GM12878 (cell line): Measurements from ENCODE around the gene CFAP99. TPM values are rescaled to one million over a fixed set of nuclear protein-coding genes. Genes with fewer than 3 reads are reported as not detected.
A peak's percentile ranks its signal among the peaks of the same experiment; 100 is the strongest.

ENCODE experiments used
- ATAC-seq: fragments of 200-7000 bp; cut with Tn5 transposase; 3 replicates; pipeline ENCODE4 v1.9.1; 2020; ENCODE audit warnings: mild to moderate bottlenecking, moderate library complexity
- BruUV-seq: library from RNA; stranded (reverse); fragments of 400-500 nt; replicated peaks from 2 replicates; lab custom pipeline; 2021; lab: Mats Ljungman, UMichigan
- CTCF ChIA-PET: fragments of 300-600 bp; sonication (Branson Sonifier 250); formaldehyde crosslinking; extraction: SDS; loops from one replicate; lab custom pipeline; 2021; ENCODE audit warnings: inconsistent platforms; lab: Yijun Ruan, JAX
- POLR2A ChIA-PET: fragments of 350-600 bp; formaldehyde crosslinking; extraction: SDS; loops from one replicate; lab custom pipeline; 2021; ENCODE audit warnings: inconsistent platforms; lab: Charles Lee
- RAD21 ChIA-PET: fragments of 300-600 bp; sonication (Branson Sonifier 250); formaldehyde crosslinking; loops from one replicate; lab custom pipeline; 2023; ENCODE audit warnings: antibody characterized with exemption; ENCODE audit not compliant: unreplicated experiment; lab: Charles Lee
- SMC1A ChIA-PET: fragments of 300-600 bp; sonication (Branson Sonifier 250); formaldehyde crosslinking; loops from one replicate; lab custom pipeline; 2023; ENCODE audit not compliant: unreplicated experiment, uncharacterized antibody; lab: Charles Lee
- DNase-seq: peaks from one replicate; pipeline ENCODE4 v3.0.0-alpha.2; 2011; ENCODE audit warnings: low read depth, low spot score
- FAIRE-seq: peaks from 3 replicates; lab custom pipeline; 2011; peaks lifted over from hg19 to GRCh38; lab: Jason Lieb, UNC
- H2AFZ ChIP-seq: 2 replicates; pipeline ENCODE4 v1.6.0; 2011; ENCODE audit warnings: low read depth, low read length, control low read depth; ENCODE audit not compliant: control insufficient read depth
- H3K27ac ChIP-seq: 2 replicates; pipeline ENCODE4 v1.5.1; 2011; ENCODE audit warnings: control low read depth; ENCODE audit not compliant: control insufficient read depth, insufficient read depth
- H3K27me3 ChIP-seq, 2 experiments: replicated peaks in 1 of 2; 2 replicates each; pipeline versions ENCODE4 v1.6.0 to v1.6.1; 2011; ENCODE audit warnings: low read length in 1 of 2; ENCODE audit not compliant: control insufficient read depth in 2 of 2, insufficient read depth in 2 of 2
- H3K36me3 ChIP-seq, 2 experiments: 2 replicates each; pipeline ENCODE4 v1.5.1; 2011; ENCODE audit warnings: low read length in 1 of 2; ENCODE audit not compliant: control insufficient read depth in 2 of 2, insufficient read depth in 2 of 2
- H3K4me1 ChIP-seq: 2 replicates; pipeline ENCODE4 v1.6.1; 2011; ENCODE audit warnings: mild to moderate bottlenecking, low read length, moderate library complexity, mixed read lengths; ENCODE audit not compliant: control insufficient read depth, insufficient read depth
- H3K4me2 ChIP-seq: 2 replicates; pipeline ENCODE4 v1.6.0; 2011; ENCODE audit warnings: control low read depth; ENCODE audit not compliant: control insufficient read depth, insufficient read depth
- H3K4me3 ChIP-seq: fragments of 200-600 bp; sonication (generic); 2 replicates; pipeline ENCODE4 v1.5.1; 2016
- H3K79me2 ChIP-seq: 2 replicates; pipeline ENCODE4 v1.6.0; 2011; ENCODE audit warnings: low read length; ENCODE audit not compliant: control insufficient read depth, insufficient read depth
- H3K9ac ChIP-seq: 2 replicates; pipeline ENCODE4 v1.8.0; 2011; ENCODE audit warnings: low read length, control low read depth, mixed read lengths; ENCODE audit not compliant: control insufficient read depth, insufficient read depth
- H3K9me3 ChIP-seq: replicated peaks from 3 replicates; pipeline ENCODE4 v1.5.1; 2011; ENCODE audit warnings: mild to moderate bottlenecking, low read length; ENCODE audit not compliant: control insufficient read depth, insufficient read depth
- H4K20me1 ChIP-seq: 2 replicates; pipeline ENCODE4 v1.6.0; 2011; ENCODE audit not compliant: control insufficient read depth, insufficient read depth
- ATF7 ChIP-seq: fragments of 450-650 bp; IDR thresholded peaks from 2 replicates; pipeline ENCODE4 v1.6.1; 2016; ENCODE audit warnings: low read depth, mild to moderate bottlenecking
- BACH1 ChIP-seq: fragments of 450-650 bp; IDR thresholded peaks from 2 replicates; pipeline ENCODE4 v1.6.1; 2017; ENCODE audit warnings: mild to moderate bottlenecking, borderline replicate concordance
- EGR1 ChIP-seq, 2 experiments: IDR thresholded peaks; 1 replicate in 1 of 2; 2 replicates in 1 of 2; pipeline ENCODE4 v1.6.1; 2011 to 2012; ENCODE audit warnings: low read depth in 2 of 2, low read length in 2 of 2, borderline replicate concordance in 1 of 2, mild to moderate bottlenecking in 1 of 2, moderate library complexity in 1 of 2
- GATAD2B ChIP-seq: fragments of 450-650 bp; conservative IDR thresholded peaks from 2 replicates; pipeline ENCODE4 v1.6.1; 2017; ENCODE audit warnings: low read depth, mild to moderate bottlenecking, moderate library complexity
- HDAC6 ChIP-seq: fragments of 200-600 bp; sonication (generic); IDR thresholded peaks from one replicate; pipeline ENCODE4 v1.8.0; 2017; ENCODE audit warnings: antibody characterized with exemption; ENCODE audit not compliant: unreplicated experiment
- LARP7 ChIP-seq: fragments of 450-650 bp; IDR thresholded peaks from 2 replicates; pipeline ENCODE4 v1.6.1; 2017; ENCODE audit warnings: mild to moderate bottlenecking
- MXI1 ChIP-seq: fragments of 150-350 bp; IDR thresholded peaks from 2 replicates; pipeline ENCODE4 v1.6.1; 2011; ENCODE audit warnings: low read depth, mild to moderate bottlenecking, inconsistent platforms, low read length, improper control_type of control experiment
- NR2F1 ChIP-seq: fragments of 450-650 bp; conservative IDR thresholded peaks from 2 replicates; pipeline ENCODE4 v1.6.1; 2017; ENCODE audit warnings: mild to moderate bottlenecking
- SIN3A ChIP-seq: IDR thresholded peaks from 2 replicates; pipeline ENCODE4 v1.6.1; 2012; ENCODE audit warnings: low read depth, low read length, improper control_type of control experiment
- WGBS: methylation state at CpG from one replicate; pipeline ENCODE4 v1.1.6; 2016; ENCODE audit warnings: low lambda C conversion rate; ENCODE audit not compliant: insufficient replicate concordance, insufficient coverage; ENCODE audit errors: missing lambda C conversion rate; 5-methylcytosine and 5-hydroxymethylcytosine counted together
- in situ Hi-C: fragments of 300-500 bp; cut with MboI; formaldehyde crosslinking; loops from 9 replicates; pipeline ENCODE4 v1.14.3; 2018; ENCODE audit warnings: mixed read lengths
- intact Hi-C: fragments of 100-400 bp; cut with micrococcal nuclease; formaldehyde crosslinking; loops from one replicate; pipeline ENCODE4 v1.14.2; 2022; ENCODE audit not compliant: unreplicated experiment
- polyA plus RNA-seq, 11 experiments: library from polyadenylated mRNA; depleted of rRNA in 4 of 11; unstranded in 6 of 11; stranded (reverse) in 5 of 11; fragments of >200 nt; fragmentation: Nextera tagmentation in 4 of 11; fragmentation: Illumina TruSeq in 1 of 11; extraction: Ambion mirVana in 4 of 11; extraction: Trizol in 1 of 11; gene quantifications; 1 replicate in 1 of 11; 2 replicates in 10 of 11; pipeline versions ENCODE4 v1.2.1 to v1.2.3, GENCODE V29; 2011 to 2016; ENCODE audit warnings: inconsistent platforms in 2 of 11, missing spikeins in 2 of 11, low read depth in 1 of 11
- total RNA-seq, 4 experiments: library from RNA; depleted of rRNA in 3 of 4; stranded (reverse); fragments of >200 nt in 3 of 4; fragmentation: Illumina TruSeq in 1 of 4; extraction: Trizol in 1 of 4; gene quantifications; 2 replicates each; pipeline versions ENCODE4 v1.2.1 to v1.2.3, GENCODE V29; 2013 to 2021
- TF ChIP-seq, protein P1 (sequence below): fragments of 450-650 bp; conservative IDR thresholded peaks from 2 replicates; pipeline ENCODE4 v1.6.1; 2017; ENCODE audit warnings: mild to moderate bottlenecking, moderate library complexity
- TF ChIP-seq, protein P2 (sequence below): fragments of 450-650 bp; IDR thresholded peaks from 2 replicates; pipeline ENCODE4 v1.6.1; 2017; ENCODE audit warnings: mild to moderate bottlenecking, moderate library complexity
- TF ChIP-seq, protein P3 (sequence below): fragments of 450-650 bp; IDR thresholded peaks from 2 replicates; pipeline ENCODE4 v1.6.1; 2017; ENCODE audit warnings: antibody characterized with exemption, mild to moderate bottlenecking, moderate library complexity

CFAP99 gene
- total and polyA plus RNA-seq, 10 of the 15 experiments (the other 5 are each of a cell fraction or from before 2014, with no cell fraction given), result not detected

DNA sequence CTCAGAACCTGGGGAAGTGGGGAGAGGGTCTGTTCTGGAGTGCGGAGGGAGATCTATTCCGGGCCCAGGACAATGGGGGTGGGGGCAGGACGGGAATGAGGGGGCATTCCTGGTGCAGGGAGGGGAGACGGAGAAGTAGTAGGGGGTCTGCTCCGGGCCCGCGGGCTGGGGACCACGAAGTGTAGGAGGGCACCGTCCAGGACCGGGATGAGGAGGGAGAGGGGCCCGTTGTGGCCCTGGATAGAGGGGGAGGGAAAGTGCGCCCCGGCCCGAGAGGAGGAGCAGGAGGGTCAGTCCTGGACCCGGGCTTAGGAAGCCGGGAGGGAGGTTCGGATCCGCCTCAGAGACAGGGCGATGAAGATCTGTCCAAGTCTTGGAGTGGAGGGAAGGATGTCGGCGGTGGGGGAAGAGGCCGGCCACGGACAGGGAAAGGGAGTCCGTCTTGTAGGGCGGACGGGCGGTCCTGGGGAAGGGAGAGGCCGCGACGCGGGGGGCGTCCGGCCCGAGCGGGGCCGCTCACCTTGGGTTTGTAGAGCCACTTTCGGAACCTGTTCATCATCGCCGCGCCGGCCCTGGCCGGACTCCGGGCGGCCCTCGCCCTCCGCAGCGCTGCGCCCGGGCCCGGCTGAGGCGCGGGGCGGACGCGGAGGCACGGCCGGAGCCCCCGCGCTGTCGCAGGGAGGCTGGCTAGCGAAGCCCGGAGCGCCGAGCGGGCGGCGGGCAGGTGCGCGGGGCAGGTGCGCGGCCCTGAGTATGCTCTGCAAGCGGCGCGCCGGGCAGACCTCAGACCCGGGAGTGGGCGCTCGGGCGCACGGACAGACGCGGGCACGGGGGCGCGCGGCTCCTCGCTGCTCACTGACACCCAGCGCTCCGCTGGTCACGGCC is 748 bp upstream of the CFAP99 start, which contains the start of gene ZFYVE28:
TSS of gene ZFYVE28 (minus strand) at position 881 of the 885 bp plus-strand sequence. CDS start at position 559, 322 bp downstream.
- Histone ChIP-seq H3K4me1 (peaks cover 32% of the 10 kb centered on the region), H2AFZ (peak within 1 kb of the TSS; percentile 61), H3K36me3 (no peaks in the 10 kb centered on the region), H3K9me3 (no peaks in the 10 kb centered on the region), H3K4me3 (peak within 1 kb of the TSS; percentile 67), H4K20me1 (no peaks in the 10 kb centered on the region), H3K9ac (no peak within 1 kb of the TSS; the same call in 1 of the 2 replicates), H3K27me3 (peaks cover 12 to 22% of the 10 kb centered on the region in 2 experiments), H3K27ac (no peak within 1 kb of the TSS), H3K79me2 (no peaks in the 10 kb centered on the region; the same call in 1 of the 2 replicates), H3K4me2 (peak within 1 kb of the TSS; percentile 90)
- in situ Hi-C loops (no loop called here), intact Hi-C loops (loop anchor here (5.0 to 10.0 kb wide), 2 partner anchors 119 to 543 kb away; partner anchors contain the start of genes FAM193A and NSD2)
- POLR2A ChIA-PET, result interaction anchor here (0.6 to 1.0 kb wide), 2 partner anchors 161 to 546 kb away, joined by 3 read pairs; no protein-coding TSS in a partner anchor
- no peak for FAIRE-seq
- CTCF ChIA-PET, result interaction anchor here (1.4 to 1.5 kb wide), 2 partner anchors 24 to 198 kb away, joined by 4 to 6 read pairs; no protein-coding TSS in a partner anchor
- DNase-seq, result no peak
- WGBS, result 2% methylated on average over 76 of the region's 90 CpGs
- RAD21 ChIA-PET, result interaction anchor here (1.0 to 1.6 kb wide), 4 partner anchors 25 to 198 kb away, joined by 3 to 7 read pairs (median 4); no protein-coding TSS in a partner anchor
- ATAC-seq, result peak; percentile 2
- TF ChIP-seq GATAD2B (peak; percentile 60; the same call in 1 of the 2 replicates), HDAC6 (peak; percentile 60), SIN3A (no peak), MXI1 (no peak), LARP7 (peak; percentile 78), EGR1 (IDR thresholded peaks at IDR 0.05; ENCODE audit: borderline replicate concordance in 1 of 2, low read depth in 2 of 2, low read length in 2 of 2) (peak in 1 of 2 experiments; percentile 3; a peak in 1 of 3 replicates), ATF7 (no peak), BACH1 (peak; percentile 39; the same call in 1 of the 2 replicates), NR2F1 (peak; percentile 38; the same call in 1 of the 2 replicates)
- TF ChIP-seq, protein P1, sequence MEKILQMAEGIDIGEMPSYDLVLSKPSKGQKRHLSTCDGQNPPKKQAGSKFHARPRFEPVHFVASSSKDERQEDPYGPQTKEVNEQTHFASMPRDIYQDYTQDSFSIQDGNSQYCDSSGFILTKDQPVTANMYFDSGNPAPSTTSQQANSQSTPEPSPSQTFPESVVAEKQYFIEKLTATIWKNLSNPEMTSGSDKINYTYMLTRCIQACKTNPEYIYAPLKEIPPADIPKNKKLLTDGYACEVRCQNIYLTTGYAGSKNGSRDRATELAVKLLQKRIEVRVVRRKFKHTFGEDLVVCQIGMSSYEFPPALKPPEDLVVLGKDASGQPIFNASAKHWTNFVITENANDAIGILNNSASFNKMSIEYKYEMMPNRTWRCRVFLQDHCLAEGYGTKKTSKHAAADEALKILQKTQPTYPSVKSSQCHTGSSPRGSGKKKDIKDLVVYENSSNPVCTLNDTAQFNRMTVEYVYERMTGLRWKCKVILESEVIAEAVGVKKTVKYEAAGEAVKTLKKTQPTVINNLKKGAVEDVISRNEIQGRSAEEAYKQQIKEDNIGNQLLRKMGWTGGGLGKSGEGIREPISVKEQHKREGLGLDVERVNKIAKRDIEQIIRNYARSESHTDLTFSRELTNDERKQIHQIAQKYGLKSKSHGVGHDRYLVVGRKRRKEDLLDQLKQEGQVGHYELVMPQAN, result peak; percentile 22; the same call in 1 of the 2 replicates
- TF ChIP-seq, protein P2, sequence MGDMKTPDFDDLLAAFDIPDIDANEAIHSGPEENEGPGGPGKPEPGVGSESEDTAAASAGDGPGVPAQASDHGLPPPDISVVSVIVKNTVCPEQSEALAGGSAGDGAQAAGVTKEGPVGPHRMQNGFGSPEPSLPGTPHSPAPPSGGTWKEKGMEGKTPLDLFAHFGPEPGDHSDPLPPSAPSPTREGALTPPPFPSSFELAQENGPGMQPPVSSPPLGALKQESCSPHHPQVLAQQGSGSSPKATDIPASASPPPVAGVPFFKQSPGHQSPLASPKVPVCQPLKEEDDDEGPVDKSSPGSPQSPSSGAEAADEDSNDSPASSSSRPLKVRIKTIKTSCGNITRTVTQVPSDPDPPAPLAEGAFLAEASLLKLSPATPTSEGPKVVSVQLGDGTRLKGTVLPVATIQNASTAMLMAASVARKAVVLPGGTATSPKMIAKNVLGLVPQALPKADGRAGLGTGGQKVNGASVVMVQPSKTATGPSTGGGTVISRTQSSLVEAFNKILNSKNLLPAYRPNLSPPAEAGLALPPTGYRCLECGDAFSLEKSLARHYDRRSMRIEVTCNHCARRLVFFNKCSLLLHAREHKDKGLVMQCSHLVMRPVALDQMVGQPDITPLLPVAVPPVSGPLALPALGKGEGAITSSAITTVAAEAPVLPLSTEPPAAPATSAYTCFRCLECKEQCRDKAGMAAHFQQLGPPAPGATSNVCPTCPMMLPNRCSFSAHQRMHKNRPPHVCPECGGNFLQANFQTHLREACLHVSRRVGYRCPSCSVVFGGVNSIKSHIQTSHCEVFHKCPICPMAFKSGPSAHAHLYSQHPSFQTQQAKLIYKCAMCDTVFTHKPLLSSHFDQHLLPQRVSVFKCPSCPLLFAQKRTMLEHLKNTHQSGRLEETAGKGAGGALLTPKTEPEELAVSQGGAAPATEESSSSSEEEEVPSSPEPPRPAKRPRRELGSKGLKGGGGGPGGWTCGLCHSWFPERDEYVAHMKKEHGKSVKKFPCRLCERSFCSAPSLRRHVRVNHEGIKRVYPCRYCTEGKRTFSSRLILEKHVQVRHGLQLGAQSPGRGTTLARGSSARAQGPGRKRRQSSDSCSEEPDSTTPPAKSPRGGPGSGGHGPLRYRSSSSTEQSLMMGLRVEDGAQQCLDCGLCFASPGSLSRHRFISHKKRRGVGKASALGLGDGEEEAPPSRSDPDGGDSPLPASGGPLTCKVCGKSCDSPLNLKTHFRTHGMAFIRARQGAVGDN, result 0 out of 2 replicates have a peak, but pooled peaks have one; percentile 37
- TF ChIP-seq, protein P3, sequence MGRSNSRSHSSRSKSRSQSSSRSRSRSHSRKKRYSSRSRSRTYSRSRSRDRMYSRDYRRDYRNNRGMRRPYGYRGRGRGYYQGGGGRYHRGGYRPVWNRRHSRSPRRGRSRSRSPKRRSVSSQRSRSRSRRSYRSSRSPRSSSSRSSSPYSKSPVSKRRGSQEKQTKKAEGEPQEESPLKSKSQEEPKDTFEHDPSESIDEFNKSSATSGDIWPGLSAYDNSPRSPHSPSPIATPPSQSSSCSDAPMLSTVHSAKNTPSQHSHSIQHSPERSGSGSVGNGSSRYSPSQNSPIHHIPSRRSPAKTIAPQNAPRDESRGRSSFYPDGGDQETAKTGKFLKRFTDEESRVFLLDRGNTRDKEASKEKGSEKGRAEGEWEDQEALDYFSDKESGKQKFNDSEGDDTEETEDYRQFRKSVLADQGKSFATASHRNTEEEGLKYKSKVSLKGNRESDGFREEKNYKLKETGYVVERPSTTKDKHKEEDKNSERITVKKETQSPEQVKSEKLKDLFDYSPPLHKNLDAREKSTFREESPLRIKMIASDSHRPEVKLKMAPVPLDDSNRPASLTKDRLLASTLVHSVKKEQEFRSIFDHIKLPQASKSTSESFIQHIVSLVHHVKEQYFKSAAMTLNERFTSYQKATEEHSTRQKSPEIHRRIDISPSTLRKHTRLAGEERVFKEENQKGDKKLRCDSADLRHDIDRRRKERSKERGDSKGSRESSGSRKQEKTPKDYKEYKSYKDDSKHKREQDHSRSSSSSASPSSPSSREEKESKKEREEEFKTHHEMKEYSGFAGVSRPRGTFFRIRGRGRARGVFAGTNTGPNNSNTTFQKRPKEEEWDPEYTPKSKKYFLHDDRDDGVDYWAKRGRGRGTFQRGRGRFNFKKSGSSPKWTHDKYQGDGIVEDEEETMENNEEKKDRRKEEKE, result 0 out of 2 replicates have a peak, but pooled peaks have one; percentile 14
- TF ChIP-seq, all 136 proteins: peak for 9
- SMC1A ChIA-PET, result no interaction called here
- no TSS peak for BruUV-seq
